IMR-90 (cell line): ENCODE results near the gene NIPSNAP3A.

Experiments
- BHLHE40 ChIP-seq: fragments of 150-350 bp; IDR thresholded peaks from 2 replicates; pipeline ENCODE4 v1.6.1; 2016; ENCODE audit warnings: mild to moderate bottlenecking, low read depth, low read length
- CEBPB ChIP-seq: IDR thresholded peaks from 2 replicates; pipeline ENCODE4 v1.6.1; 2012; ENCODE audit warnings: low read depth, low read length, improper control_type of control experiment
- CTCF ChIP-seq: conservative IDR thresholded peaks from 2 replicates; pipeline ENCODE4 v1.5.1; 2012; ENCODE audit warnings: mild to moderate bottlenecking, low read depth, low read length, improper control_type of control experiment
- ELK1 ChIP-seq: fragments of 150-350 bp; IDR thresholded peaks from 2 replicates; pipeline ENCODE4 v1.6.1; 2016; ENCODE audit warnings: low read depth, mild to moderate bottlenecking, low read length, moderate library complexity, borderline replicate concordance
- FOS ChIP-seq: fragments of 150-350 bp; IDR thresholded peaks from 2 replicates; pipeline ENCODE4 v1.6.1; 2016; ENCODE audit warnings: low read depth, low read length
- MAFK ChIP-seq: IDR thresholded peaks from 2 replicates; pipeline ENCODE4 v1.6.1; 2012; ENCODE audit warnings: low read depth, low read length, improper control_type of control experiment
- MAZ ChIP-seq: IDR thresholded peaks from 2 replicates; pipeline ENCODE4 v1.6.1; 2012; ENCODE audit warnings: low read depth, mild to moderate bottlenecking, low read length, improper control_type of control experiment, moderate library complexity, borderline replicate concordance
- NFE2L2 ChIP-seq: fragments of 150-350 bp; IDR thresholded peaks from 2 replicates; pipeline ENCODE4 v1.6.1; 2016; ENCODE audit warnings: low read depth, mild to moderate bottlenecking, low read length
- POLR2A ChIP-seq: IDR thresholded peaks from 2 replicates; pipeline ENCODE4 v1.6.1; 2012; ENCODE audit warnings: mild to moderate bottlenecking, low read depth, low read length
- RAD21 ChIP-seq: IDR thresholded peaks from 2 replicates; pipeline ENCODE4 v1.6.1; 2012; ENCODE audit warnings: low read length, improper control_type of control experiment
- RCOR1 ChIP-seq: IDR thresholded peaks from 2 replicates; pipeline ENCODE4 v1.6.1; 2012; ENCODE audit warnings: mild to moderate bottlenecking, low read length, improper control_type of control experiment; ENCODE audit not compliant: insufficient replicate concordance
- RFX5 ChIP-seq: IDR thresholded peaks from 2 replicates; pipeline ENCODE4 v1.8.0; 2012; ENCODE audit warnings: low read depth, mild to moderate bottlenecking, low read length, moderate library complexity
- SMC3 ChIP-seq: fragments of 150-350 bp; IDR thresholded peaks from 2 replicates; pipeline ENCODE4 v1.6.1; 2016; ENCODE audit warnings: low read depth, mild to moderate bottlenecking, antibody characterized with exemption, low read length, moderate library complexity
- USF2 ChIP-seq: fragments of 150-350 bp; IDR thresholded peaks from 2 replicates; pipeline ENCODE4 v1.6.1; 2017; ENCODE audit warnings: mild to moderate bottlenecking, antibody characterized with exemption, low read length, low read depth

GRCh38 chr9:104783588-104783987, 36.1 kb downstream of the NIPSNAP3A start:
- TF ChIP-seq POLR2A: no peak
- TF ChIP-seq ELK1: no peak
- no peak for TF ChIP-seq CTCF
- no peak for TF ChIP-seq RAD21
- TF ChIP-seq USF2: no peak
- no peak for TF ChIP-seq CEBPB
- TF ChIP-seq SMC3: no peak
- TF ChIP-seq RCOR1: no peak
- TF ChIP-seq MAZ: no peak
- TF ChIP-seq RFX5: no peak
- no peak for TF ChIP-seq NFE2L2
- no peak for TF ChIP-seq MAFK
- no peak for TF ChIP-seq FOS
- no peak for TF ChIP-seq BHLHE40
